KMS-11 (cell line): ENCODE data around the gene CAMTA1.

Experiments used
- H2AFZ ChIP-seq: fragments of 200-600 bp; sonication (generic); 2 replicates; pipeline ENCODE4 v1.6.1; 2016; ENCODE audit warnings: antibody characterized with exemption, mixed run types, low read depth
- H3K27ac ChIP-seq: fragments of 200-600 bp; sonication (generic); 2 replicates; pipeline ENCODE4 v1.6.1; 2016; ENCODE audit warnings: mild to moderate bottlenecking, mixed run types
- H3K27me3 ChIP-seq: fragments of 200-600 bp; sonication (generic); 2 replicates; pipeline ENCODE4 v1.6.1; 2017; ENCODE audit warnings: mild to moderate bottlenecking, low read depth, mixed run types, moderate library complexity; ENCODE audit not compliant: insufficient read depth
- H3K36me3 ChIP-seq: fragments of 200-600 bp; sonication (generic); 2 replicates; pipeline ENCODE4 v1.6.1; 2017; ENCODE audit warnings: mild to moderate bottlenecking, mixed run types; ENCODE audit not compliant: insufficient read depth
- H3K4me1 ChIP-seq: fragments of 200-600 bp; sonication (generic); 2 replicates; pipeline ENCODE4 v1.6.1; 2016; ENCODE audit warnings: mild to moderate bottlenecking, low read depth, mixed run types; ENCODE audit not compliant: poor library complexity, severe bottlenecking
- H3K4me2 ChIP-seq: fragments of 200-600 bp; sonication (generic); 2 replicates; pipeline ENCODE4 v1.7.0; 2016; ENCODE audit warnings: mild to moderate bottlenecking, mixed run types
- H3K4me3 ChIP-seq: fragments of 200-600 bp; sonication (generic); IDR thresholded peaks from 2 replicates; pipeline ENCODE4 v1.6.1; 2017; ENCODE audit warnings: low read depth, low read length, mixed read lengths; ENCODE audit not compliant: insufficient read depth
- H3K79me2 ChIP-seq: fragments of 200-600 bp; sonication (generic); 2 replicates; pipeline ENCODE4 v1.6.1; 2016; ENCODE audit warnings: low read depth, mixed run types; ENCODE audit not compliant: insufficient read depth
- H3K9ac ChIP-seq: fragments of 200-600 bp; sonication (generic); 2 replicates; pipeline ENCODE4 v1.6.1; 2016; ENCODE audit warnings: mild to moderate bottlenecking, mixed run types
- H4K20me1 ChIP-seq: fragments of 200-600 bp; sonication (generic); 2 replicates; pipeline ENCODE4 v1.6.1; 2016; ENCODE audit warnings: mild to moderate bottlenecking, mixed run types; ENCODE audit not compliant: insufficient read depth
- TF ChIP-seq, protein P1 (sequence below): fragments of 200-600 bp; sonication (generic); conservative IDR thresholded peaks from 2 replicates; pipeline ENCODE4 v1.6.1; 2017; ENCODE audit warnings: low read depth, mild to moderate bottlenecking, antibody characterized with exemption, low read length, moderate library complexity, mixed read lengths

The CAMTA1 gene

DNA sequence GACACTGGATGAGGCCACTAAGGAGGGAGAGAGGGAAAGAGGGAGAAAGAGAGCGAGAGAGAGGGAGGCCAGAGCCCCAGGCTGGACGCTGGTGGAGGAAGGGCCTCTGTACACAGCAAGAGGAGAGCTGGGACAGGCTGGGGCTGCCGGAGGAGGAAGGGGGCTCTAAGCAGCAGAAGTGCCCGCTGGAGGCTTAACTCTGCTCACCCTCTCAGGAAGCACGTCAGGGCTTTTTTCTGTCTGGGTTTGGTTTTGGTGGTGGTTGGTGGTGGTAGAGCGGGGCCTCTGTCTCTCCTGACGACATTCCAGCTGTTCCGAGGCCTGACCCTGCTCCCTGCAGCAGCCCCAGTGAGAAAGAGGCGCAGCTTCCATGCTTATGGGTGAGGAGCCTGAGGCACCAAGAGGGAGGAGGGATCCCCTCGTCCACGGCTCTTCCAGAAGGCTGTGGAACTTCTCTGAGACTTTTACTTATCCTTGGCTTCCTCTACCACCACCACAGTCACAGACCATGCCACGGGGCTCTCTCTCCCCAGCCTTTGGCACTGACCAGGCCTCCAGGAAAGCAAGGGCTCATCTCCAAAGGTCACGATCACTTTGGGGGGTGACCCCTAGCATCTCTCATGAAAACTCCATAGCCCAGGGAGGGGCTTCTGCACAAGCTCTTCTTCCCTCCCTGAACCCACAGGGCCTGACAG lies 849.4 kb downstream of the CAMTA1 start:
- no peaks in the 10 kb centered on the region for H3K79me2 ChIP-seq
- no peak overlapping the region for H3K9ac ChIP-seq
- no peaks in the 10 kb centered on the region for H3K36me3 ChIP-seq
- no peaks in the 10 kb centered on the region for H3K4me1 ChIP-seq
- H3K4me2 ChIP-seq, result no peak overlapping the region
- TF ChIP-seq, protein P1, sequence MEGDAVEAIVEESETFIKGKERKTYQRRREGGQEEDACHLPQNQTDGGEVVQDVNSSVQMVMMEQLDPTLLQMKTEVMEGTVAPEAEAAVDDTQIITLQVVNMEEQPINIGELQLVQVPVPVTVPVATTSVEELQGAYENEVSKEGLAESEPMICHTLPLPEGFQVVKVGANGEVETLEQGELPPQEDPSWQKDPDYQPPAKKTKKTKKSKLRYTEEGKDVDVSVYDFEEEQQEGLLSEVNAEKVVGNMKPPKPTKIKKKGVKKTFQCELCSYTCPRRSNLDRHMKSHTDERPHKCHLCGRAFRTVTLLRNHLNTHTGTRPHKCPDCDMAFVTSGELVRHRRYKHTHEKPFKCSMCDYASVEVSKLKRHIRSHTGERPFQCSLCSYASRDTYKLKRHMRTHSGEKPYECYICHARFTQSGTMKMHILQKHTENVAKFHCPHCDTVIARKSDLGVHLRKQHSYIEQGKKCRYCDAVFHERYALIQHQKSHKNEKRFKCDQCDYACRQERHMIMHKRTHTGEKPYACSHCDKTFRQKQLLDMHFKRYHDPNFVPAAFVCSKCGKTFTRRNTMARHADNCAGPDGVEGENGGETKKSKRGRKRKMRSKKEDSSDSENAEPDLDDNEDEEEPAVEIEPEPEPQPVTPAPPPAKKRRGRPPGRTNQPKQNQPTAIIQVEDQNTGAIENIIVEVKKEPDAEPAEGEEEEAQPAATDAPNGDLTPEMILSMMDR, result no peak
- no peaks in the 10 kb centered on the region for H4K20me1 ChIP-seq
- H2AFZ ChIP-seq, result no peak overlapping the region
- no peak overlapping the region for H3K27ac ChIP-seq
- no peak overlapping the region for H3K4me3 ChIP-seq
- H3K27me3 ChIP-seq, result peaks cover 93% of the 10 kb centered on the region

DNA sequence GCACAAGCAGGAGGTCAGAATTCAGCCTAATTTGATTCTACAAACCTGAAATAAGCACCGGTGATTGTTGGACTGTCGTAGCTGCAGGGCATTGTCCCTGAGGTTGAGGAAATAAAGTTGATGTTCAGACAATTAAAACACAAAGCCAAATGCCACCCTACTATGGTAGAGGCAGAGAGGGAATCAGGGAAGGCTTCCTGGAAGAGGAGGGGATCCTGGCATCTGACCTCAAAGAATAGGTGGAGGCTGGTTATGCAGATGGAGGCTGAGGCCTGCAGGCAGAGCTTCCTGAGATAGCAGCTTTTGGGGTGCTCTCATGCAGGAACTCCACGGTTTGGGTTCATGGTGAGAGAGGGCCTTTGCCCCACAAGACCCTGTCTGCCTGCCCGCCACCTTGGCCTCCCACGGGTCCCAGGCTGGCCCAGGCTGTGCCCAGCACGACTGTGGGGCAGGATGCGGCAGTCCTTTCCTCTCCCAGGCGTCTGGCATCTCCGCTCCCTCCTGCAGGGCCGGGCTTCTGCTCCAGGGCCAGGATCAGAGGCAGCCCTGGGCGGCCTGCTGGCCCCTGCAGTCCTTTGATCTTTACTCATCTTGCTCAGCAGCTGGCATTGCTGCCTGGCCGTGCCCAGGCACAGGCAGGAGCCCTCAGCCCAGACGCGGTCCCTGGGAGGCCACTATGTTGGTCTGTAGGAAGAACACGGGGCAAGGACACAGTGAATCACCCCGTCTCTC lies 851.7 kb downstream of the CAMTA1 start:
- H3K27me3 ChIP-seq, result peaks cover 92% of the 10 kb centered on the region
- TF ChIP-seq, protein P1, result no peak

DNA sequence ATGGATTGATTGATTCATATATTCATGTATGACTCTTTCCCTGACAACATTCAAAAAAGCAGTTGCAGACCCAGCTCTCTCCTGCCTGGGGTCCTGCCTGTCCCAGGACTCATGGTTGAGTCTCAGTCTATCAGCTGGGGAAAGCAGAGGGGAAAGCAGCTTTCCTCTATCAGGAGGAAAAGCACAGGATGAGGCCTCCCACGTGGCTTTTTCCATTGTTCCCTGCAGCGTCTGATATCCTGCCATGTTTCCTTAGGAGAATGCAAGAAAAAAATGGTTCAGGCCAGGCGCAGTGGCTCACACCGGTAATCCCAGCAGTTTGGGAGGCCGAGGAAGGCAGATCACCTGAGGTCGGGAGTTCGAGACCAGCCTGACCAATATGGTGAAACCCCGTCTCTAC lies 852.8 kb downstream of the CAMTA1 start:
- TF ChIP-seq, protein P1, result no peak
- no peaks in the 10 kb centered on the region for H3K36me3 ChIP-seq
- no peaks in the 10 kb centered on the region for H3K79me2 ChIP-seq
- no peak overlapping the region for H3K4me3 ChIP-seq
- no peak overlapping the region for H3K4me2 ChIP-seq
- H3K4me1 ChIP-seq, result no peaks in the 10 kb centered on the region
- no peak overlapping the region for H3K9ac ChIP-seq
- H4K20me1 ChIP-seq, result no peaks in the 10 kb centered on the region
- H2AFZ ChIP-seq, result no peak overlapping the region
- H3K27me3 ChIP-seq, result peaks cover 84% of the 10 kb centered on the region
- no peak overlapping the region for H3K27ac ChIP-seq

More for the DNA sequence above, 851.7 kb downstream of the CAMTA1 start:
- no peak overlapping the region for H3K9ac ChIP-seq
- no peaks in the 10 kb centered on the region for H3K4me1 ChIP-seq
- no peaks in the 10 kb centered on the region for H3K79me2 ChIP-seq
- H2AFZ ChIP-seq, result no peak overlapping the region
- H4K20me1 ChIP-seq, result no peaks in the 10 kb centered on the region
- no peak overlapping the region for H3K4me3 ChIP-seq
- H3K4me2 ChIP-seq, result no peak overlapping the region
- H3K36me3 ChIP-seq, result no peaks in the 10 kb centered on the region
- no peak overlapping the region for H3K27ac ChIP-seq

DNA sequence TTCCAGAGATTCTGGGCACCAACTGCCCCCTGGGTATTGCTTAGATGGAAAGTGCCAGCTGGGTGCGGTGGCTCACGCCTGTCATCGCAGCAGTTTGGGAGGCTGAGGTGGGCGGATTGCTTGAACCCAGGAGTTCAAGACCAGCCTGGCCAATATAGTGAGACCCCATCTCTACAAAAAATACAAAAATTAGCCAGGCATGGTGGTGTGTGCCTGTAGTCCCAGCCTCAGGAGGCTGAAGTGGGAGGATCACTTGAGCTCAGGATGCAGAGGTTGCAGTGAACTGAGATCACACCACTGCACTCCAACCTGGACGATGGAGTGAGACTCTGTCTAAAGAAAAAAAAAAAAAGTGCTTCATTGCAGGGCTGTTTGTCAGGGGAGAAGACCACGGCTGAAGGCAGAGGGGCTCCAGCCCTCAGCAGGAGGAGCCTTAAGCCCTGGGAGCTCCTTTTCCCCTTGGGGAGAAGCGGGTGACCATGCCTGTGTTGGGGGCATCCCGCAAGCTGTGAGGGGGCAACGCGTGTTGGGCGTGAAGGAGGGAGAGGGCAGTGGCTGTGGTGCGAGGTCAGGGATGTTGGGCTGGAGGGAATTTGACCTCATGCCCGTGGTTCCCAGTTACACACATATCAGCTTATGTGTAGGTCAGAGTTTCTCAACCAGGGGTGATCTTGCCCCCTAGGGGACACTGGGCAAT lies 854.3 kb downstream of the CAMTA1 start:
- no peaks in the 10 kb centered on the region for H3K4me1 ChIP-seq
- no peak overlapping the region for H3K4me3 ChIP-seq
- H3K27ac ChIP-seq, result no peak overlapping the region
- no peaks in the 10 kb centered on the region for H3K36me3 ChIP-seq
- H3K27me3 ChIP-seq, result peaks cover 85% of the 10 kb centered on the region
- no peaks in the 10 kb centered on the region for H4K20me1 ChIP-seq
- TF ChIP-seq, protein P1, result no peak
- H2AFZ ChIP-seq, result no peak overlapping the region
- H3K4me2 ChIP-seq, result no peak overlapping the region
- H3K79me2 ChIP-seq, result no peaks in the 10 kb centered on the region
- no peak overlapping the region for H3K9ac ChIP-seq
